NCI-H345 treated with DMSO at 0.1 percent for 48 hours (cell line): ENCODE measurements around the gene PLPP4.

ENCODE experiments used
- DNase-seq: peaks from one replicate; lab custom pipeline; 2025; ENCODE audit not compliant: unreplicated experiment; lab: John Stamatoyannopoulos, UW

PLPP4 gene

DNA sequence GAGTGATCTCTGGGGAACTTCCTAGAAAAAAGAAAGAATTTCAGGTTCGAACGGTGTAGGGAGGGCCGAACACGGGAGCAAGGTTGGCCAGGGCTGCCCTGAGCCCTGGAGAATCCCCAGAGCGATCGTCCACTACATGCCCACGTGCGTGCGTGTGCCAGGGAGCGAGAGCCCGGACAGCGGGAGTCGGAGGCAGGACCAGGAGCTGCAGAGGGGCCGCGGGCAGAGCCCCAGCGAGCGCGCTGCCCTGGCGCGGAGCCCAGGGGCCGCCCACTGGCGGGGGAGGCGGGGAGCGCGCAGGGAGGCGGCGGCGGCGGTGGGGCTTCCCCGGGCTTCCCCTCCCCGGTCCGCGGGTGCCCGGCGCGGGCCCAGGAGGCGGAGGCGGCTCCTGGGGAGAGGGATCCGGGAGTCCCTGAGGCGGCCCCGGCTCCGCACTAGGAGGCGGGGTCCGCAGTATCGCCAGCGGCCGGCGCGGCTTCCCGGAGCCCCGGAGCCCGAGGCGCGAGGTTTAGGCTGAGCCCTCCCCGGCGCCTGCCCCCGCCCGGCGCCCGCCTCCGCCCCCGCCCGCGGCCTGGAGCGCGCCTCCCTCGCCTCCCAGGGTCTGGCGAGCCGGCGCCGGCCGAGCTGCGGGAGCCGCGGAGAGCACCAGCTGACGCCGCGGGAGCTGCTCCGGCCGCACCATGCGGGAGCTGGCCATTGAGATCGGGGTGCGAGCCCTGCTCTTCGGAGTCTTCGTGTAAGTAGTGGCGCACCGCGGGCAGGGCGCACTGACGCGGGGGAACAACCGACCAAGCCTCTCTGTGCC, at the start of gene PLPP4:
Gene PLPP4 (plus strand): TSS at position 602 of the 805 bp plus-strand sequence. CDS start 79 bp downstream, at position 681.
- no peak for DNase-seq

DNA sequence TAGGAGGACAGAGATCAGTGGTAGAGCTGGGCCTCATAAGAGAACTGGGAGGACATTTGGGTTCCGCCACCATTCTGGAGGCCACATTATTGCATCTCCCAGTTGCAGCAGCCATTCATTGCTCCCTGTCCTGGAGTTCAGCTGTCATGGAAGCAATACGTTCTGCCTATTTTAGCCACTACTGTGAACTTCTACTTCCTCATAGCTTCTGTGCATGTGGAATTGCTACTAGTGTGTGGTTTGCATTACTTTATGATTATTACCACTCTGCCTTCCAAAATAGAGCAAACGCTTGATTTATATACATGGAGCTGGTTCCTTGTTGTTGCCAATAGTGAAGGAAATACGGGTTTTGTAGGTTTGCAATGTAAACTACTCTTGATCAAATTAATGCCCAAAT, 47.2 kb upstream of the PLPP4 start:
- DNase-seq = no peak

DNA sequence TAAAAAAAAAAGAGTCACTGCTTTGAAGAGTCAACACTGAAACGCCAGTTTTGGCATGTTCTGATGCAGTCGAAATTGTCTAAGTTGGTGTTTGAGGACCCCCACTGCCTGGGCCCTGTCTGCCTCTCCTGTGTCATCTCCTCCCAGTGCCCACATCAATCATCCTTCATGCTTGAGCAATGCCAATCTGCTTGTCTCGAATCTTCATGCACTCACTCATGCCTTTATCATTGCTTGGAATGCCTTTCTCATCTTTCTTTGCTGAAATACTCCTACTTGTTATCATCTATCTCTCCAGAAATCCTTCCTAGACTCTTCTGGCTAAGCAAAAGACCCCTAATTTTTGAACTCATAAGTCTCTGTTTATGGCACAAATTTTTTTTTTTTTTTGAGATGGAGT, 42.1 kb upstream of the PLPP4 start:
- no peak for DNase-seq

DNA sequence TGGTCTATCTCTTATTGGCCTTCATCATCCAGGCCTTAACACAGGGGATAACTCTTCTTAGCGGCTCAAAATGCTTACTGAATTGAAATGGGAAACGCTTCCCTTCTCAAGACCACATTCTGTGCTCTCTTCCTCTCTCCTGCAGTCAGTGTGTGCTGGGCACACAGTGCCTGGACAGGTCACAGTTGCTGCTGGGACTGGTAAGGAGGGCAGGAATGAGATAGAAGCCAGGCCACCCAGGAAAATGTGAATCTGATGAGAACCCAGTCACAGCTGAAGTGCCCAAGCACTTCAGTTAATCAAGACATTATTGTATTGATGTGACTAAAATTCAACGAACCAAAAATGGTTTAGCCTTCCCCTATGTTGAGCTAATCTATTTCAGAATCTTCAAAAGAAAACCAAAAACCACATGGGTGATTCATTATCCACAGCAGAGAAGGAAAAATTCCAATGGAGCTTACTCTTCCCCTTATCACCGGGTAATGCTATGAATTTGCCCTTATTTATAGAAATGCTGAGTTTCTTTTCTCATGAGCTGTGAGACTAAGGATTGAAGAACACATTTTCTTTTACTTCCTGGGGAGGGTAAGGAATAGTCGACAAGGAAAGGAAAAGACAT, 41.2 kb upstream of the PLPP4 start:
- no peak for DNase-seq

DNA sequence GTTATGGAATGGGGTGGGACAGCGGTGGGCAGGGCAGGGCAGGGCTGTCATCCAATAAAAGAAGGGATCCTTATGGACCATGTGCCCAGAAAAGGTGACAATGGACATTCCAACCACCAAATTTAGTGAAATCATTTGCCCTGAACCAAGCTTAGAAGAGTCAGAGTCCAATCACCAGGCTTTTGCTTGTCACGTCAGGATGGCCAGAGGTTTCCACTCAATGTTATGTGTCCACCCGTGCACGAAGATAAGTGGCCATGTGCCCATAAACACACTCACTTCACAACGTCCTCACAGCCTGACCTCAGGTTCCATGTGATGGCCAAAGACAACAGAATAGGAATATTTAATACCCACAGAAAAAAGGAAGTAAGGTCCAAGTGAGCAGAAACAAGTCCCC, 36.6 kb upstream of the PLPP4 start:
- no peak for DNase-seq

GRCh38 chr10:120421250-120421649, 35.8 kb upstream of the PLPP4 start:
- DNase-seq = no peak

DNA sequence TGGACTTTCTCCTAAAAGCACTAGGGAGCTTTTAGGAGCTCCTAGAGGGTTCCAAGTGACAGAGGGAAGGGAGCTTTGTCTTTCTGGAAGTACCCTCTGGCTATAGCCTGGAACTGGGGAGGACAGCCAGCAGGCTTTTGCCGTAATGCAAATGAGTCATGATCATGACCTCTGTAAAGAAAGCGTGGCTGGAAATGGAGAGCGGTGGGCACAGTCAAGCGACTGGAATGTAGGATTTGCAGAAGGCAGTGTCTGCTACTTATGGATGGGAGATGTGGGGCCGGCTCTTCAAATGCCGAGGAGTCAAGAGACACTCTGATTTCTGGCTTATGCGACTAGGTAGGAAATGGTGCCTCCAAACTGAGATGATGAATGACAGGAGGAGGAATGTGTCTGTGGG, 34.6 kb upstream of the PLPP4 start:
- DNase-seq = no peak

- DNase-seq = peak; percentile 3
These were observed 33.4 kb upstream of the PLPP4 start for GRCh38 chr10:120423431-120424197.

GRCh38 chr10:120424198-120424464, 32.9 kb upstream of the PLPP4 start:
- no peak for DNase-seq

DNA sequence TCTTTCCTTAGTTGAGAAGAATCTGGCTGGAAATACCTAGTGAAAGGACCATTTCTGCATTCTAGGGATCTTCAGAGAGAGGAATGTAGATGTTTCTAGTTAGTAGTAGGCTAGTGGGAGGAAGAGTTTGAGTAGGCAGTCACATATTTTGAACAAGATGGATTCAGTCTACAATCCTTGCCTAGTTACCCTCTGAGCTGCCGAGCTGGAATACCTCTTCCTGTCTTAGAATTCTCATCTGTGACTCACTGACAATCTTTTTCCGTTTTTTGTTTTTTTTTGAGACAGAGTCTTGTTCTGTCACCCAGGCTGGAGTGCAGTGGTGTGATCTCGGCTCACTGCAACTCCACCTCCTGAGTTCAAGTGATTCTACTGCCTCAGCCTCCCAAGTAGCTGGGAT, 30.7 kb upstream of the PLPP4 start:
- DNase-seq = no peak

GRCh38 chr10:120428754-120429153, 28.3 kb upstream of the PLPP4 start:
- no peak for DNase-seq

GRCh38 chr10:120429395-120429794, 27.6 kb upstream of the PLPP4 start:
- DNase-seq = no peak

- no peak for DNase-seq
These were observed 25.8 kb upstream of the PLPP4 start for GRCh38 chr10:120431251-120431651.

- no peak for DNase-seq
These were observed 24.8 kb upstream of the PLPP4 start for GRCh38 chr10:120432209-120432608.

DNA sequence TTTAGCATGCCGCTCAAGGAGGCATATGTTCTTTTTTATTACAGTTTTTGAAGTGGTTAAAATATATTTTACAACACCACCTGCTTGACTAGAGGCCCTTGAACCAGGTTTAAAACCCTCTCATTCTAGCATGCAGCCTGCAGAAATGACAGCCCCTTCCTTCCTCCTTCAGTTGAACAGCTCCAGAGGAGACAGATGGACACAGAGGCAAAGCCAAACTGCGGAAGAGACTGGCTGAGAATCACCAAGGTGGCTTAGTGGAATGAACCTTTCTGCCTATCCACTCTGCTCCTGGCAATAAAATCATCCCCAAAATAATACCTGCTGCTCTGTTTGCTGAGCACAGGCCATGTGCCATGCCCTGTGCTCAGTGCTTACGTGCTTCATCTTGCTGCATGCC, 23.9 kb upstream of the PLPP4 start:
- DNase-seq = no peak

DNA sequence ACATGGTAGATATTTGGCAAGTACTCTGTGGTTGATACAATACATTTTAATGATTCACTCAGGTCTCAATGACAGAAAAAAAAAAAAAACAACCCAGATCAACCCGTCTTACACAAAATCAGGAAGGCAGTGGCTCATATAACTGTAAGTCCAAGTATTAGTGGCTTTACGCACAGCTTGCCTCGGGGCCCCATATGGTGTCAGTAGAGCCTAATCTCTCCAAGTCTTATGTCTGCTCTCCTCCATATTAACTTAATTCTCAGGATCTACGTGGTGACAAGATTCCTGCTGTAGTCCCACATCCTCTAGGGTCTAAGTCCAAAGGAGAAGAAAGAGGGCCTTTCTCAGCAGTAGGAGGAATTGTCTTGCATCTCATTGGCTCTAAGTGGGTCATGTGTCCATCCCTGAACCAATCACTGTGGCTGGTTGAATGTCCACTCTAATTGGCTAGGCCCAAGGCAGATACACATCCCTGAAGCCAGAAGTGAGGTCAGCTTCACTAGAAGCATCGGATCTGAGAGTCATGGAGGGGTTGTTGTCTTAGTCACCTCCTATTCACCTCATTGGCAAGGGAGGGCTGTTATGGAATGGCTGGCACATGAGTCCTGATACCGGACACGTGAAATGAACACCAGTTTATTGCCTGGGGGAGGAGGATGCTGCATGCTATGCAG, 20.5 kb upstream of the PLPP4 start:
- DNase-seq = no peak

- DNase-seq = no peak
These were observed 19.5 kb upstream of the PLPP4 start for GRCh38 chr10:120437541-120437940.

DNA sequence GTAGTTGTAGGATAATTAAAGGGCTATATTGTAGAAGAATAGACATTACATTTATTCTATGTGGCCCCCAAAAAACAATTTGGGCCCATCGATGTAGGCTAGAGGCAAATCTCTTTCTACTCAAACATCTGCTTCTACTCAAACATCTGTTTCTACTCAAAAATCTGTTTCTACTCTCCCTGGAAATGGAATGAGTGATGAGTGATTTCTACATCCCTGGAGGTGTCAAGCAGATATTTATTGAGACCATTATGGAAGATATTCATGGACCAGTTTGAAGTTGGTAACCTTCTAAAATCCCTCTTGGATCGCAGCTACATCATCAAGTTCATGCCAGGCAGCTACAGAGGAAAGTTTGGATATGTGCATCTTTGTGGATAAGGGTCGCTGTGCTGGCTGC, 5.1 kb upstream of the PLPP4 start:
- no peak for DNase-seq

DNA sequence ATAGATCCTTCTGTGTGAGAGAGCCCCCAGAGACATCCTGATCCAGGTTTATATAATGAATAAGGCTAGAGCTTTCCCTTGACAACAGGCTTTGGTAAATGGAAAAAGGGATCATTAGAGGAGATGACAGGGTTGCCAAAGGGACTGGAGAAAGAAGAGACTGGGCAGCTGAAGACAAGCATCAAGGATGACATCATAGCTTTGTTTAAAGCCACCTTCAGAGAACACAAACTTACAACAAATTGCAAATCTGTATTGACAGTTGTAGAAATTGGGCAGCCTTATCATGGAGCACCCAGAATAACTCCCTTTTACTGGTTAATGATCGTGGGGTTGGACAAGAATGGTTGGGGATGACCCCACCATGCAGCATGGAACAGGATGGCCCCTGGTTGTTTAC, 3.7 kb upstream of the PLPP4 start:
- DNase-seq = no peak

GRCh38 chr10:120453886-120454285, 3.1 kb upstream of the PLPP4 start:
- no peak for DNase-seq

DNA sequence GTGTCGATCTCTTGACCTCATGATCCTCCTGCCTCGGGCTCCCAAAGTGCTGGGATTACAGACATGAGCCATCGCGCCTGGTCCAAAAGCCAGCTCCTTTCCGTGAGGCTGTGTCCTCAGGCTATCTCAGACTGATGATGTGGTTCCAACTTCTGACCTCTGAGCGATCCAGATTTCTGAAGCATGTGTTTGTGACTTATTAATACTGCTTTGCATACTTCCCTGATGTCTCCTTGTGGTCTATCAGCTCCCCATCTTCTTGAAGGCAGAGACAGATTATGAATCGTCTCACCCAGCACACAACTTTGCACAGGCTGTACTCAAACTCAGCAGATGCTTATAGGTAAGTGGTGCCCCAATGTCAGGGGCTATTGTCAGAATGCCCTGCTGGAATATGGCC, 2.0 kb upstream of the PLPP4 start:
- no peak for DNase-seq

GRCh38 chr10:120455606-120456005, 1.4 kb upstream of the PLPP4 start:
- no peak for DNase-seq
